Esophagus (tissue), 2 donors: ENCODE measurements around the gene KLK1. TPM values are rescaled to one million over a fixed set of nuclear protein-coding genes. Genes with fewer than 3 reads are reported as not detected.

Source experiments
- H3K27ac ChIP-seq, 2 donors: one replicate each; pipeline ENCODE4 v1.5.1; 2013; ENCODE audit warnings: low read depth in 2 of 2, mild to moderate bottlenecking in 2 of 2, inconsistent platforms in 1 of 2, low read length in 1 of 2, moderate library complexity in 1 of 2
- H3K27me3 ChIP-seq, 2 donors: one replicate each; pipeline ENCODE4 v1.6.1; 2013; ENCODE audit warnings: low read length in 2 of 2, control low read depth in 1 of 2, mild to moderate bottlenecking in 1 of 2; ENCODE audit not compliant: insufficient read depth in 2 of 2, control insufficient read depth in 1 of 2
- H3K36me3 ChIP-seq, 2 donors: one replicate each; pipeline ENCODE4 v1.6.1; 2013; ENCODE audit warnings: low read length in 1 of 2; ENCODE audit not compliant: control insufficient read depth in 2 of 2, insufficient read depth in 2 of 2
- H3K4me1 ChIP-seq, 2 donors: one replicate each; pipeline ENCODE4 v1.6.1; 2013; ENCODE audit warnings: low read length in 1 of 2; ENCODE audit not compliant: control insufficient read depth in 2 of 2, insufficient read depth in 2 of 2
- H3K4me3 ChIP-seq, 2 donors: one replicate each; pipeline ENCODE4 v1.5.1; 2013; ENCODE audit warnings: low read length in 2 of 2, mild to moderate bottlenecking in 2 of 2, low read depth in 1 of 2, moderate library complexity in 1 of 2
- H3K9me3 ChIP-seq, 2 donors: one replicate each; pipeline ENCODE4 v1.6.1; 2013; ENCODE audit warnings: mild to moderate bottlenecking in 2 of 2, low read depth in 1 of 2, low read length in 1 of 2, moderate library complexity in 1 of 2; ENCODE audit not compliant: control insufficient read depth in 2 of 2, insufficient read depth in 1 of 2
- WGBS, 2 donors: extraction: QIAGEN DNeasy Blood & Tissue Kit; methylation state at CpG; one replicate each; pipeline ENCODE4 v1.1.7; 2013; 5-methylcytosine and 5-hydroxymethylcytosine counted together
- polyA plus RNA-seq, 2 donors: library from polyadenylated mRNA; stranded (reverse); fragments of 200-250 nt; gene quantifications; one replicate each; pipeline ENCODE4 v1.2.3, GENCODE V29; 2013
- donor health status: healthy with polysubstance abuse.
- donor health status: Bipolar disorder and iron deficiency.

Gene KLK1
- polyA plus RNA-seq, 2 donors: 2.0 to 2.8 TPM

DNA sequence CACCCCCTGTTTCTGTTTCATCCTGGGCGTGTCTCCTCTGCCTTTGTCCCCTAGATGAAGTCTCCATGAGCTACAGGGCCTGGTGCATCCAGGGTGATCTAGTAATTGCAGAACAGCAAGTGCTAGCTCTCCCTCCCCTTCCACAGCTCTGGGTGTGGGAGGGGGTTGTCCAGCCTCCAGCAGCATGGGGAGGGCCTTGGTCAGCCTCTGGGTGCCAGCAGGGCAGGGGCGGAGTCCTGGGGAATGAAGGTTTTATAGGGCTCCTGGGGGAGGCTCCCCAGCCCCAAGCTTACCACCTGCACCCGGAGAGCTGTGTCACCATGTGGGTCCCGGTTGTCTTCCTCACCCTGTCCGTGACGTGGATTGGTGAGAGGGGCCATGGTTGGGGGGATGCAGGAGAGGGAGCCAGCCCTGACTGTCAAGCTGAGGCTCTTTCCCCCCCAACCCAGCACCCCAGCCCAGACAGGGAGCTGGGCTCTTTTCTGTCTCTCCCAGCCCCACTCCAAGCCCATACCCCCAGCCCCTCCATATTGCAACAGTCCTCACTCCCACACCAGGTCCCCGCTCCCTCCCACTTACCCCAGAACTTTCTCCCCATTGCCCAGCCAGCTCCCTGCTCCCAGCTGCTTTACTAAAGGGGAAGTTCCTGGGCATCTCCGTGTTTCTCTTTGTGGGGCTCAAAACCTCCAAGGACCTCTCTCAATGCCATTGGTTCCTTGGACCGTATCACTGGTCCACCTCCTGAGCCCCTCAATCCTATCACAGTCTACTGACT, 31.2 kb upstream of the KLK1 start, which contains the start of gene KLK3:
Gene KLK3 (plus strand): TSS at position 280 of the 775 bp plus-strand sequence. CDS start 41 bp downstream, at position 321.
- Histone ChIP-seq H3K27ac (no peak within 1 kb of the TSS), H3K4me1 (peaks cover 0 to 7% of the 10 kb centered on the region in 2 donors), H3K4me3 (no peak within 1 kb of the TSS), H3K27me3 (peaks cover 0 to 3% of the 10 kb centered on the region in 2 donors), H3K9me3 (no peaks in the 10 kb centered on the region), H3K36me3 (no peaks in the 10 kb centered on the region)
- 69 to 74% methylated on average over 9 of the region's 9 CpGs for WGBS, 2 donors

DNA sequence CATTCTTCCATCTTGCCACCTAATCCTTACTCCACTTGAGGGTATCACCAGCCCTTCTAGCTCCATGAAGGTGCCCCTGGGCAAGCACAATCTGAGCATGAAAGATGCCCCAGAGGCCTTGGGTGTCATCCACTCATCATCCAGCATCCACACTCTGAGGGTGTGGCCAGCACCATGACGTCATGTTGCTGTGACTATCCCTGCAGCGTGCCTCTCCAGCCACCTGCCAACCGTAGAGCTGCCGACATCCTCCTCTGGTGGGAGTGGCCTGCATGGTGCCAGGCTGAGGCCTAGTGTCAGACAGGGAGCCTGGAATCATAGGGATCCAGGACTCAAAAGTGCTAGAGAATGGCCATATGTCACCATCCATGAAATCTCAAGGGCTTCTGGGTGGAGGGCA, 28.0 kb upstream of the KLK1 start:
- H3K4me1 ChIP-seq: no peaks in the 10 kb centered on the region
- no peaks in the 10 kb centered on the region for H3K36me3 ChIP-seq
- H3K4me3 ChIP-seq: no peak overlapping the region
- WGBS, 2 donors: 74 to 81% methylated on average over 4 of the region's 4 CpGs
- H3K27me3 ChIP-seq: peaks cover 0 to 3% of the 10 kb centered on the region in 2 donors
- H3K9me3 ChIP-seq: no peaks in the 10 kb centered on the region
- H3K27ac ChIP-seq: no peak overlapping the region

DNA sequence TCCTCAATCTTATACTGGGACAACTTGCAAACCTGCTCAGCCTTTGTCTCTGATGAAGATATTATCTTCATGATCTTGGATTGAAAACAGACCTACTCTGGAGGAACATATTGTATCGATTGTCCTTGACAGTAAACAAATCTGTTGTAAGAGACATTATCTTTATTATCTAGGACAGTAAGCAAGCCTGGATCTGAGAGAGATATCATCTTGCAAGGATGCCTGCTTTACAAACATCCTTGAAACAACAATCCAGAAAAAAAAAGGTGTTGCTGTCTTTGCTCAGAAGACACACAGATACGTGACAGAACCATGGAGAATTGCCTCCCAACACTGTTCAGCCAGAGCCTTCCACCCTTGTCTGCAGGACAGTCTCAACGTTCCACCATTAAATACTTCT, 27.2 kb upstream of the KLK1 start:
- 38 to 57% methylated on average over 3 of the region's 3 CpGs for WGBS, 2 donors
- Histone ChIP-seq H3K4me1 (no peaks in the 10 kb centered on the region), H3K9me3 (no peaks in the 10 kb centered on the region), H3K27ac (no peak overlapping the region), H3K36me3 (no peaks in the 10 kb centered on the region), H3K4me3 (no peak overlapping the region), H3K27me3 (peaks cover 0 to 3% of the 10 kb centered on the region in 2 donors)

DNA sequence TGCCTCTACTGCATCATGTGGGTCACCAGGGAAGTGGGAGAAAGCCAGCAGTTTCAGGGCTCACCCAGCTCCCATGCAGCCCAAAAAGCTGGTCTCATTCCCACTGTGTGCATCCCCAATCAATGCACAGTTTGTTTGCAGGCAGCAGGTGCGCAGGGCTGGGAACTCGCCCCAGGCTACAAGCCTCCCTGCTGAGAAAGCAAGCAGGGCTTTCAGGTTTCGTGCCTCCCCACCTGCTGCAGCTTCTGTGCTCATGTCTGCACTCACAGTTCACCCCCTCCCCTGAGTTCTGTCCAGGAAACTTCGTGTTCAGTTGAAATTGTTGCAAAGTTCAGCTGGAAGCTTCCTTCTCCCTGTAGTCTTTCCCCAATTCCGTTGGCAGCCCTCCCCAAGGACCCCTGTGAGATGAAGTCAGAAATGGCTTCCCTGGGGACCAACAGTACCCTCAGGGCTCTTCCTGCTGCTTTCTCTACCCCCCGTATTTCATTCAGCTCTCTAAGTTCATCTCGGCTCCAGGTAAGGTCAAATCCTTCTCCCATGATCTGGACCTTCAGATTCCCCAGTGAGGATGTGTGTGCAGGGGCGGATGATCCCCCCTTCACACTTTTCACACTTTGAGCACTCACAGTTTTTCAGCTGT, 20.8 kb upstream of the KLK1 start:
- peaks cover 4 to 7% of the 10 kb centered on the region in 2 donors for H3K9me3 ChIP-seq
- no peaks in the 10 kb centered on the region for H3K4me1 ChIP-seq
- 56 to 60% methylated on average over 8 of the region's 8 CpGs for WGBS, 2 donors
- no peak overlapping the region for H3K4me3 ChIP-seq
- H3K27ac ChIP-seq: no peak overlapping the region
- H3K27me3 ChIP-seq: no peaks in the 10 kb centered on the region
- no peaks in the 10 kb centered on the region for H3K36me3 ChIP-seq

DNA sequence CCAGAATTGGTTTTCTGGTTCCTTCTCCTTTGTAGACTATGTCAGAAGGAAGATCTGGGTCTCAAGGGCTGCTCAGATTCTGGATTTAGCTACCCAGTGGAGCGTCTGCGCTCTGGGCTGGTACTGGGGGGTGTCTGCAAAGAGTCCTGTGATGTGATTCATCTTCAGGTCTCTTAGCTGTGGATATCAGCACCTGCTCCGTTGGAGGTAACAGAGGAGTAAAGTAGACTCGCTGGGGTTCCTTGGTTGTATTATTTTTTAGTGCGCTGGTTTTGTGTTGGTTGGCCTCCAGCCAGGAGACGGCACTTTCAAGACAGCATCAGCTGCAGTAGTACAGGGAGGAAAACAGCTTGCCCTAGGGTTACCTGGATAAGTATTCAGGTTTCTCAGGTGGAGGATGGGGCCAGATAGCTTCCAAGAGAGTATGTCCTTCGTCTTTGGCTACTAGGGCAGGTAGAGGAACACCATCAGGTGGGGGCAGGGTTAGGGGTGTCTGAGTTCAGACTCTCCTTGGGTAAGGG, 20.2 kb upstream of the KLK1 start:
- Histone ChIP-seq H3K9me3 (peaks cover 4 to 7% of the 10 kb centered on the region in 2 donors), H3K27me3 (no peaks in the 10 kb centered on the region), H3K4me1 (no peaks in the 10 kb centered on the region), H3K36me3 (no peaks in the 10 kb centered on the region), H3K27ac (no peak overlapping the region), H3K4me3 (no peak overlapping the region)
- 74 to 75% methylated on average over 7 of the region's 7 CpGs for WGBS, 2 donors

DNA sequence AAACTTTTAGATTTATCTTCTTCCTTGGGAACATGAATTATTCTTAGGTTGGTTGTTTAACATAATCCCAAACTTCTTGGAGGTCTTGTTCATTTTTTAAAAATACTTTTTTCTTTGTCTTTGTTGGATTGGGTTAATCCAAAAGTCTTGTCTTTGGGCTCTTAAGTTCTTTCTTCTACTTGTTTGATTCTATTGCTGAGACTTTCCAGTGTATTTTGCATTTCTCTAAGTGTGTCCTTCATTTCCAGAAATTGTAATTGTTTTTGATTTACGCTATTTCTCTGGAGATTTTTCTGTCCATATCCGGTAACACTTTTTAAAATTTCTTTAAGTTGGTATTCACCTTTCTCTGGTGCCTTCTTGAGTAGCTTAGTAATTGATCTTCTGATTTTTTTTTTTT, 19.6 kb upstream of the KLK1 start:
- Histone ChIP-seq H3K4me1 (no peaks in the 10 kb centered on the region), H3K9me3 (peaks cover 4 to 7% of the 10 kb centered on the region in 2 donors), H3K27ac (no peak overlapping the region), H3K4me3 (no peak overlapping the region), H3K36me3 (no peaks in the 10 kb centered on the region), H3K27me3 (no peaks in the 10 kb centered on the region)
- 93 to 96% methylated on average over 2 of the region's 2 CpGs for WGBS, 2 donors

DNA sequence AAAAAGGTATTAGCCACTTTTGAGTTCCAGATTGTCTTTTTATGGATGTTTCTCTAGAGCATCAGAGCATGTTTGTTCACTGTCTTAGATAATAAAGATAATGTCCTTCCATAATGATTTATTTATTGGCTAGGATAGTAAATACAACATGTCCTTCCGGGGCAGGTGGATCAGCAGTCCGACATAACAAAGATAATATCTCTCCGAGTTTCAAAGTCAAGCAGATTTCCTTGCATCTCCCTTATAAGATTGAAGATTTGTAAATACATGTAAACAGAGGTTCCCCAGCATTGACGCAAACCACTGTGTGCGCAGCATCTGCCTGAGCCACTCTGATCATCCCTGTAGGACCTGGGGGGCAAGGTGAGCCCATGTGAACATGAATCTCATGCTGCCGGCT, 18.5 kb upstream of the KLK1 start:
- WGBS, 2 donors: 70 to 72% methylated on average over 6 of the region's 6 CpGs
- Histone ChIP-seq H3K27ac (no peak overlapping the region), H3K4me3 (no peak overlapping the region), H3K4me1 (no peaks in the 10 kb centered on the region), H3K27me3 (no peaks in the 10 kb centered on the region), H3K36me3 (no peaks in the 10 kb centered on the region), H3K9me3 (peaks cover 4 to 7% of the 10 kb centered on the region in 2 donors)

DNA sequence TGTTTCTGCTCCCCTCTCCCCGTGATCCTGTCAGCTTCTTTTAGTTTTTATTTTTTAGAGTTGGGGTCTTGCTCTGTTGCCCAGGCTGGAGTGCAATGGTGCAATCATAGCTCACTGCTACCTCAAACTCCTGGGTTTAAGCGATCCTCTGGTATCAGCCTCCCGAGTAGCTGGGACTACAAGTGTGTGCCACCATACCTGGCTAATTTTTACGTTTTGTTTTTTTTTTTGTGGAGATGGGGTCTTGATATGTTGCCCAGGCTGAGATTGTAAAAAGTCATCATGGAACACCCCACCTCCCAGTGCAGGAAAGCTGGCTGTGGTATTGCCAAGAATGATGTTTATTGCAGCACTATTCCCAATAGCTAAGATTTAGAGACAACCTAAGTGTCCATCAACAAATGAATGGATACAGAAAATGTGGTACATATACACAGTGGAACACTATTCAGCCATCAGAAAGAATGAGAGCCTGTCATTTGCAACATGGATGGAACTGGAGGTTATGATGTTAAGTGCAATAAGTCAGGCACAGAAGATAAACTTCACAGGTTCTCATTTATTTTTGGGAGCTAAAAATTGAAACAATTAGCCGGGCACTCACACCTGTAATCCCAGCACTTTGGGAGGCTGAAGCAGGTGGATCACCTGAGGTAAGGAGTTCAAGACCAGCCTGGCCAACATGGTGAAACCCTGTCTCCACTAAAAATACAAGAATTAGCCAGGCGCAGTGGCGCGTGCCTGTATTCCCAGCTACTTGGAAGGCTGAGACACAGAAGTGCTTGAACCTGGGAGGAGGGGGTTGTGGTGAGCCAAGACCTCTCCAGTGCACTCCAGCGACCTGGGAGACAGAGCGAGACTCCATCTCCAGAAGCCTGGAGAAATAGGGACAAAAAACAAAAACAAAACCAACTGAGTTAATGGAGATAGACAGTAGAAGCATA, 16.4 kb upstream of the KLK1 start:
- no peak overlapping the region for H3K4me3 ChIP-seq
- H3K36me3 ChIP-seq: no peaks in the 10 kb centered on the region
- WGBS, 2 donors: 80 to 83% methylated on average over 10 of the region's 10 CpGs
- no peaks in the 10 kb centered on the region for H3K27me3 ChIP-seq
- H3K4me1 ChIP-seq: peaks cover 0 to 5% of the 10 kb centered on the region in 2 donors
- no peak overlapping the region for H3K27ac ChIP-seq
- H3K9me3 ChIP-seq: peaks cover 4 to 7% of the 10 kb centered on the region in 2 donors

DNA sequence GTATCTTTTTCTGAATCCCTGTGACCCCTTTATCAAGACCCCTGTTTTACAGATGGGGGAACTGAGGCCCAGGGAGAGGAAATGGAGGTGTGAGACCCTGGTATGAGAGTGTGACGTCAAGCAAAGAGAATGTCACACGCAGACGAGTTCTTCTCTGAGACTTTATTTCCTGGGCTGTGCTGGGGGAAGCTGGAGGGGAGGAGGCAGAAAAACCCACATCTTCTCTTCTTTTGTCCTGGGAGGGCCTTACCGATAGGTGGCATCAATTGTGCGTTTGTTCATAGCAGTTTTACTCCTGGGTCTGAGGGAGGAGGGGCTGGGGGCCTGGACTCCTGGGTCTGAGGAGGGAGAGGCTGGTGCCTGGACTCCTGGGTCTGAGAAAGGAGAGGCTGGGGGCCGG, 14.7 kb upstream of the KLK1 start:
- Histone ChIP-seq H3K27ac (no peak overlapping the region), H3K27me3 (no peaks in the 10 kb centered on the region), H3K36me3 (no peaks in the 10 kb centered on the region), H3K4me1 (peaks cover 0 to 5% of the 10 kb centered on the region in 2 donors), H3K4me3 (no peak overlapping the region), H3K9me3 (peaks cover 0 to 2% of the 10 kb centered on the region in 2 donors)
- 16 to 19% methylated on average over 6 of the region's 6 CpGs for WGBS, 2 donors
